IPS DF 19.7 (cell line): Measurements from ENCODE around the gene PBRM1.
A peak's percentile ranks its signal among the peaks of the same experiment; 100 is the strongest.
"Not testable (repeated sequence)": the region's sequence is repeated elsewhere in the genome, so short reads cannot be mapped to it uniquely, and the experiment has no call there.

ENCODE experiments used
- DNase-seq: peaks from one replicate; pipeline ENCODE4 v3.0.0-alpha.2; 2013; ENCODE audit warnings: low read depth, low spot score

The PBRM1 gene

DNA sequence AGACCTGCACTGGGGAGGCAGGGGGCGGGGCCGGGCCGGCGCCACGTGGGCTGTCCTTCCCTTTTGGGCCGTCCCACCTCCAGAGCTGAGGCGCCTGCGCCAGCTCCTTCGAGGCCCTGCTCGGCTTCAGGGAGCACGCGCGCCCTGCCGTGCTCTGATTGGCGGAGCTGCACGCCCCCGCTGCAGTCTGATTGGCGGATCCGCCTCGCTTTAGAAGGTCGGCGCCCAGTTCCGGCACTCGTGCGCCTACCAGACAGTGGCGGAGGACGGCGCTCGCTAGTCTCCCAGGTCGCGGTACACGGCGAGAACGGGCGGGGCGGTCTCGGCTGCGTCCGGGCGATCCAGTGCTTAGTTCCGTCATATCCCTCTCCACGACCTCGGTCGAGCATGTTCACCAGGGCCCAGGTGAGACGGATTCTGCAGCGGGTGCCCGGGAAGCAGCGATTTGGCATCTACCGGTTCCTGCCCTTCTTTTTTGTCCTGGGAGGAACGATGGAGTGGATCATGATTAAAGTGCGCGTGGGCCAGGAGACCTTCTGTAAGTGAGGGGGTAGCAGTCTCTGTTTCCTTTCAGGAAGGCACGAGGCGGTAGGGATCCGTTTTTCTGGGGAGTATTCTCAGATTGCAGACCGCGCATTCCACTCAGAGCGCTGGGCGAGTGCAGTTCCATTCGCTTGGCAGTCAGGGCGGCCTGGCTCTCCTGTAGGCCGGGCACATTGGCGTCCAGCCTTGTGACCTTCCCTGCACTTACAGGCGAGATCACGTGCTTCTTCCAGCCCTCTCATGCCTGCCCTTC, 149.1 kb downstream of the PBRM1 start, which contains the start of gene UQCC5:
Gene UQCC5 (plus strand): TSS at position 237 of the 796 bp plus-strand sequence. CDS start 151 bp downstream, at position 388.
- DNase-seq: peak; percentile 91

DNA sequence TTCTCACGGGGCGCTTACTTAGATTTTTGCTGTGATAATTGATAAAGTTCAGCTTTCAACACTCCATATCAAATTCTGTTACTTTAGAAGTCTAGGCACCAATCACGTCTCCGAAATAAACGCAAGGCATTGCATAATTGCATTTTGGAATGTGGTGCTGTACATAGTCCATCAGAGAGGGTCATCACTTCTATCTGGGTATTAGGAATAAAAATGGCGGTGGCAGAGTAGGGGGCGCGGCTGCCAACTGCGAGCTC, 149.7 kb downstream of the PBRM1 start:
- no peak for DNase-seq

DNA sequence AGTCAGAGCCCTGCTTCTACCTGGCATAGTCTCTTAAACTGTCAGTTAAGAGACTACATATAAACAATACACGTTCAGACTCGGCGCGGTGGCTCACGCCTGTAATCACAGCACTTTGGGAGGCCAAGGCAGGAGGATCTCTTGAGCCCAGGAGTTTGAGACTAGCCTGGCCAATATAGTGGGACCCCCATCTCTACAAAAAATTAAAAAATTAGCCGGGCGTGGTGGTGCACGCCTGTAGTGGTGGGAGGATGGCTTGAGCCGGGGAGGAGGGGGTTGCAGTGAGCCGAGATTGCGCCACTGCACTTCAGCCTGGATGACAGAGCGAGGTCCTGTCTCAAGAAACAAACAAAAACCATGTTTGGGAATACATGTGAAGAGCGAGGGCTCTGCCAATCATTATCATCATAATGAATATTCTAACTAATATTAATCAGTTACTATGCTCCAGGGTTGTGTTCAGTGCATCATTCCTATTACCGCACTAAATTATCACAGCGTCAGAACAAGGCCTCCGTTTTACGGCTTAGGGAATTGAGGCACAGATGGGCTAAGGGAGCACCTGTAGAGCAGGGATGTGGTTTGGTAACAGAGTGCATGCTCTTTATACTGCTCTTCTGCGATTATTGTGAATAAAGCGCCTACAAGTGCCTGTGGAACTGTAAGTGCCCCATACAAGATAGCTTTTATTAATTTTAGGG, 150.2 kb downstream of the PBRM1 start:
- no peak for DNase-seq

DNA sequence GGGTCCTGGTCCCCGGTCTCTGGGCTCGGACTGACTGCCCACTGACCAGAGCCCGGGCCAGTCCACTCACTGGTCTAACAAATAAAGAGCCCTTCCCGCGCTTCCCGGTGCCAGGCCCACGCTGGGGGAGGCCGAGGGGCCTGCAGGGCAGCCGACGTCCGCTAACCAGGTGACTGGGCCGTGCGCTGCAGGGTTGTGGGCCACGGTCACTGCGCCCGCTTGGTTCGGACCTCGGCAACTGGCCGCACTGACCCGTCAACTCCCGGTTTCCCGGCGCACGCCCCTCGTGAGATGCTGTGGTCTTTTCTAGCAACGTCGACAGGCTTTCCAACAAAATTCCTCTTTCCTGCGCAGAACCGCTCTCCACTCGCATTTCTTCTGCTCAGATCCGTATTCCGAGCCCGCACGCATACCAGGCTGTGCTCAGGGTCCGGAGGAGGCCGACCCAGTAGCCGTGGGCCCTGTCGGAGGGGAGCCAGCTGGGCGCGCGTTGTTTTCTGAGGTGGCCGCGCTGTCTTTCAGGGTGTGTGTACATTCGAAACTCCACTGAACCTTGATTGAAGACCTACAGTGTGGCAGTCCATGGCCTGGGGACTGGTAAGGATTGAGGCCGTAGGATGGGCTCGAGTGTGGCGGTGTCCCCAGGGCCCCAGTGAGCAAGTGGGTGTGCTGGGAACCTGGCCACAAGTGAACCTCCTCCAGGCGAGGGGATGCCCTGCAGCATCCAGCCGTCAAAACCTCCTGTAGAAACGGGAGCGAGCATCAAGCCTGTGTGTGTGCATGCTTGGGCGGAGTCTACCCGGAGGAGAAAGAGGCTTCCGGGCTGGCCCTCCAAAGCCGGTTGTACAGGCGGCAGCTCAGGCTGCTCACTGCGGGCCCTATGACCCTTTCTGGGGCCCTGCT, 151.2 kb downstream of the PBRM1 start:
- DNase-seq: no peak

DNA sequence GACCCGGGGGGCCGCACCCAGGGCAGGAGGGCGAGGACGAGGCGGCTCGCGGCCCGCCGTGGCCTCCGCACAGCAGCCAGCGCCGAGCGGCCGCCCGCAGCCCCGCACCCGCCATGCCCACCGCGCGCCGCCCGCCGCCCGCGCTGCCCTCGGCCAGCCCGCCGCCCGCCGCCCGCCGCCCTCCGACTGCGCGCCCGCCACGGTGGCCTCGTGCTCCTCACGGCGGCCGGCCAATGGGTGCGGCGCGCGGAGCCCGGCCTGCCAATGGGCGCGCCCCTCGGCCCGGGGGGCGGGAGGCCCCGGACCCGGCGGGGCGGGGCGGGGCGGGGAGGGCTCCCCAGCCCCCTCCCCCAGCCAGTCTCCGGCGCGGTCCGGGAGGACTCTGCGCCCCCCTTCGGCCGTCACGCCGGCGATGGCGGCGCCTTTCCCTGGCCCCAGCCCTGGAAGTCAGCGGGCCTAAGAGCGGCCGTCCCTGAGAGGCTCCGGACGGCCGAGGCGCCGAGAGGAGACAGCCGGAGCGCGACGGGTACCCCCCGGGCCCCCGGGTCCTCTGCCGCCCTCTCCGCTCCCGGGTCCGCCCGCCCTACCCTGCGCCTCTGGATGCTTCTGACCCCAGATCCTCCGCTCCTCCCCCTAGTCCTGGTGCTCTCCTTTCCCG, 152.0 kb downstream of the PBRM1 start, which contains the start of gene NT5DC2:
Gene NT5DC2 (minus strand): TSS at position 235 of the 658 bp plus-strand sequence. CDS start 120 bp downstream, at position 115.
- DNase-seq: no peak

DNA sequence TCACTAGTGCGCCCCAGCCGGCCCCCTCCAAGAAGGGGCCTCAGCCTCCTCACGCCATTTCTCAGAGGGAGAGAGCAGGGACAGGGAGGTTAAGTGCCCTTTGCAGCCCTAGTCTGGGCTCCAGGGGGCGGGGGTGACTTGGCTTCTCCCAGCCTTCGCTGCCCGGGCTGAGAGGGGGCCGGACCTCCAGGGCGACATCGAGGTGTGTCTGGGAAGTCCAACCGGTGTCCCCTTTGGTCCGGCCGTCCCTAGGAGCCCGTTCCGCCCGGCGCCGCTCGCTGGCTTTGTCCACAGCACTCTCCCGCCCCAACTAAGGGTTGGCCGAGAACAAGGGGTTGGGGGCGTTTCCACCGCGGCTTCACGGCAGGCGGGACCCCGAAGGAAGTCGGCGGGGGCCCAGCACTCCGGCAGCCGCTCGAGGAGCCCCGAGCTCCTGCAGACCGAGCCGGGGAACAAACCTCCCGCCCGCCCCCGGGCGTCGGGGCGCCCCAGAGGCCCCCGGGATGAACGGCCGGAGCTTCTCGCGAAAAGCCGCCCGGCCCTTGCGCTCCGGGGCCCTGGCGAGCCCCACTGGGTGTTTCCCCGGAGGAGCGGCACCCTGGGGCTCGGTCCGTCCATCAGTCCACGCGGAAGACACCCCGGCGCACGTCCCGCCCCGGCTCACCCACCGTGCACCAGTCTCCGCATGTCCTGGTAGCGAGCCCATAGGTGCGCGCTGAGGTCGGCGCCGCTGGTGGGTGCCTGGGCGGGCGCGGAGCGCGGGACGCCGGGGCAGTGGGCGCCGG, 152.7 kb downstream of the PBRM1 start:
- DNase-seq: no peak

DNA sequence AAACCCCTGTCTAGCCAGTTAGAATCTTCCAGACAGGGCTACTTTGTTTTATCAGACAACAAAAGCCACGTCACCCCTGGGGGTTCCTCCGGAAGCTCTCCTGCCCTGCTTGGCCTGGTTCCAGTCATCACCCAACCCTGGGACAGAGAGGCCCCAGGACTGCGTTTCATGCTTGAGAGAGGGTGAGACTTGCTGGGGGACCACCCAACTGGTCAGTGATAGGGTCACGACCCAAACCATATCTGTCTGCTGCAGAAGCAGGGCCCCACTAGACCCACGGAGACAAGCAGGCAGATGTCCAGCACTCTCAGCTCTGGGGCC, 153.2 kb downstream of the PBRM1 start:
- no peak for DNase-seq

DNA sequence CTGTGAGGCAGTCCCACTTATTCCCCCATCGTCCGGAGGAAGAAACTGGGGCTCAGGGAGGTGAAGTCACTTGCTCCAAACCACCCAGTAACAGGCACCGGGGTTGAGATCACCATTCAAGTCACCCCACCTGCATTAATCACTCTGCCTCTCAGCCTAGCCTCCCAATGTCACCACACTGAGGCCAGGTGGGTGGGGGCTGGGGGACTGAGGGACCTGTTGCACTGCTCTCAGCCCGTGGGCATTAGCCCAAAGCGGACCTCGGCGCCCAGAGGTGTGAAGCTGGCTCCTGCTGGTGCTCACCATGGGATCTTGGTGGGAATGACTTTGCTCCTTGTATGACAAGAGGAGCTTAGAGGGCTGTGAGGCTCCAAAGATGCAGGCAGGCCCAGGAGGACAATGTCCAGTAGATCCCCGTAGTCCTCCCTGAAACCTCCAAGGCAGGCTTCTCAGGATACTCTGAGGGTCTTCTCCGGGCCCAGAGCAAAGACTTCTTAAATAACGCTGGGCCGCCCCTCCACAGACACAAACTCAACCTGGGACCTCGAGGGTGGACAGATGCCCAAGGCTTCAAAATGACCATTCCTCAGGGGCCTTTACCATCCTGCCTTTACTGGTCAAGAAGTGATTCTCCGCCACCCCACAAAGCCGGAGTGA, 153.7 kb downstream of the PBRM1 start:
- no peak for DNase-seq

DNA sequence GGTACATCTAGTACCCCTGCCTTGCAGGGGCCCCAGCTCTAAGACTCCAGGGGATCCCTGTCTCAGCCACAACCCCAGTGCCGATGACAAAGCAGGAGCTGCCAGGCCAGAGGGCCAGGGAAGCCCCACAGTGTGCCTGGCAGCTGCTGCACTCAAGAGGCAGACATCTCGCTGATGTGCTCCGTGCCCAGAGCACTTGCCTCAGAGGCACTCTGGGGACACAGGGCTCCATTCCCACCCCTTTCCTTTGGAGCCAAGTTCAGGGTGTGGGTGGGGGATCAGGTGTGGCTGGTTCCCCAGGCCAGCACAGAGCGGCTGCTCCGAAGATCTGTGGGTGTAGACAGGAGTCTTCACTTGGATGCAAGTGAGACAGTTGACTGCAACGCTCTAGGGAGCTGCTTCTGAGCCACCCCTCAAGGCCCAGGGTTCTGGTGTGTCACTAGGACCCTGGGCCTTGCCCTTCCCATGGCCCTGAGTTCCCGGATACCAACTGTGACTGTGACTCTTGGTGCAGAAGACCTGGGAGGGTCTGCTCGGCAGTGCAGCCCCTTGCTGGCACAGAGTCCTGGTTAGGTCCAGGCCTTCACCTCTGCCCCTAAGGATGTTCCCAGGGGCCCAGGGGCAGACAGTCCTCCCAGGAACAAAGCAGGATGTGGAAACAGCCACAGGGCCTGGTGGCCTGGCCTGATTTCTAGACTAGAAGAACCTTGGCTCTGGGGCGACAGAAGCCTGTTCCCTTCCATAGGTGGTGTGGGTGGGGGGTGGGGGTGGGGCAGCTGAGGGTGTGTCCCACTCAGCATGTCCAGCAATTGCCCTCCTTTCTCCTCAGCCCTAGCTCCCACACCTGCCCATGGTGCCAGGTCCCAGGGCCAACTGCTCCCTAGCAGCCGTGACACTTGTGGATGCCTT, 154.5 kb downstream of the PBRM1 start:
- DNase-seq: no peak

DNA sequence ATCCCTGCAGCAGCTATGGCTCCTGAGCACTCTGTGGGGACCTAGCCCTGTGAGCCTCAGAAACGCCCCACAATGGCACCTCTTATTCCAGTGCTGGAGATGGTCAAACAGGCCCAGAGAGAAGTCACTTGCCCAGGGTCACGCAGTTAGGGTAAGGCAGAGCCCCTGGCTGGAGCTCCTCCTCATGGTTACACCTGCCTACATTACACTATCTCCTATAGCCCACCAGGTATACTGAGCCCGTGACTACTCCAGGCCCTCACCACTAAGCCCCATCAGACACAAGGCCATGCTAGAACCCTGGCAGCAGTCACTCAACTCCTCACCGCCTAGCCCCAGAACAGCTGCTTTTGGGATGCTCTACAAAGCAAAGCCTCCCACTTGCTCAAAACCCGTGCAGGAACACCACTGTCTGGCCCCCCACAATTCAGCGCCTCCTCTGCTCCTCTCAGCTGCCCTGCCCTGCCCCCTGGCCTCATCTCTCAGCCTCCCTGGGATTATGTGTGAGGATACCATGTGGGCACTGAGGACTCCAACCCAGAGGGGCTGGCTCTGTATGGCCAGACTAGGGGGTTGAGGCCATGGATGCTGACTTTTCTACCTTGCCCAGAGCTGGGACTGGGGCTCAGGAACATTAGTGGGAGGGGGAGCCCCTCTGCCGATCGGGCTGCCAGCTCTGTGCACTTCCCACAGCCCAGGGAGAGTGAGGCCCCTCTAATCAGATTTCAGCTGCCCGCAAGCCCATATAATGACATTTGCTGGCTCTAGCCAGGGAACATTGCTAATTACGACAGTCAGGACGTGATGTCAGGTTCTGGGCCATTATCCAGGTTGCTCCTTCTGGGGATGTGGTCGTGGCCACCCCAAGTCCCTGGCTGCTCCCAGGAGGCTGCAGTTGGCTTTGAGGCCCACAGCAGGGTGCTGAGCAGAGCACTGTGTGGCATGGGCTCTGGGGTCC, 156.1 kb downstream of the PBRM1 start:
- DNase-seq: no peak

DNA sequence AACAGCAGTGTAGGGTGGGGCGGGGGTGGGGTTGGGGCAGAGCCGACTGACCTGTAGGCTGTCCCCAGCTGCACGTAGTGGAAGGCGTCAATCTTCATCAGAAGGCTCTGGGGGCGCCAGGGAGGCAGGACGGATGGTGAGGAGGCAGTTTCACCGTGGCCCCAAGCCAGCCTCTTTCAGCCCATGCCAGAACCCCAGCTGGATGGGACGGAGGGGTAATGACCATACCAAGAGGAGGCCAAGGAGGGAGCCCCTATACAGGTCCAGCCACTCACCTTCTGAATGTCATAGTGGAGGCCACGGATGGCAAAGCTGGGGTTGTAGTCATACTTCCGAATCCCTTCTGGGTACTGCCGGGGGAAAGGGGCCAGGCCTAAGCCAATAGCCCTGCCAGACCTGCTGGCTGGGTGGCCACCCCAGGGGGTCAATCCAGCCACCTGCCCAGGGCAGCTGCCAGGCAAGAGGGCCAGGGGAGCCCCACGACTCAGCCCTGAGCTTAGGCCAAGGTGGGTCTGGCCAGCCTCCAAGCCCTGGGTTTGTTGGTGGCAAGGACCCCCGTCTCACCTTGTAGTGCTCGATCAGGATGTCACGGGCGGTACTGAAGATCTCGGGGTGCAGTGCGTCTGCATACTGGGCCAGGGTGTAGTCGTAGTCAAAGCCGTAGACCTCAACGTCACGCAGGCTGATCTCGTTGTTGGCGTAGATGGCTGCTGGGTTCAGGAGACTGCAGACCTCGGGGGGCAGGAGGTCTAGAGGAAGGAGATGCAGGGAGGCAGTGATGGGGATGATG, 156.9 kb downstream of the PBRM1 start:
- no peak for DNase-seq

DNA sequence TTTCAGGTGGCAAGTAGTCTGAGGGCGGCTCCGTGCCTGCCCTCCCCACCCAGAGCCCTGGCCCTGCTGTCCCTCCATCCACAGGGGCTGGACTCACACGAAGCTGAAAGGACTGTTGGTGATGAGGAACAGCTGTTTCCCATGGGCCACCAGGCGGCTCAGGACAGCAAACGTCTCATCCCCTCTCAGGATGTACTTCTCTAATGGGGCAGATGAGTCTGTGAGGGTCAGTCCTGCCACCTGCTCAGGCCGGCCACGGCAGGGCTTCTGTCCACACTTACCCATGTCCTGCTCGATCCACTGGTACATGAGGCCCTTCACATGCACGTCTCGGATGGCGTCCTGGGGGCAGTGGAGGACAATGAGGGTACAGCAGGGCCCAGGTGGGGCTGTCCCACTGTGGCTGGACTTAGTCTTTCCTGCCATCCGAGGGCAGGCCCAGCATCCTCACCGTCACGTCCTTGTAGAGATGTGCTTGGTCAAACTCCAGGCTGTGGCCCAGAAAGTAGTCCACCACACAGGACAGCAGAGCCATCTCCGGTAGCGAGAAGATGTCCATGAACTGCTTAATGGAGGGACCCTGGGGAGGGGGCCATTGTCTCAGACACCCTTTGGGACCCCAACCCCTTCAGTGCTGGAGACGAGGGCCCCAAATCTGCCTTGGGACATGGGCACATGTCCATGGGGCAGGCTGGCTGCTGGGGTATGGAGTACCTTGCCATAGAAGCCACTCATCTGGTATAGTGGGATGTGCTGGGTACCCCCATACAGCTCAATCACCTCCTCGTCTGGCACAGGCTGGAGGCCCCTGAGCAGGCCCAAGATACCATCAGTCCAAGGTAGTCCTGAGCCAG, 157.8 kb downstream of the PBRM1 start:
- DNase-seq: no peak

DNA sequence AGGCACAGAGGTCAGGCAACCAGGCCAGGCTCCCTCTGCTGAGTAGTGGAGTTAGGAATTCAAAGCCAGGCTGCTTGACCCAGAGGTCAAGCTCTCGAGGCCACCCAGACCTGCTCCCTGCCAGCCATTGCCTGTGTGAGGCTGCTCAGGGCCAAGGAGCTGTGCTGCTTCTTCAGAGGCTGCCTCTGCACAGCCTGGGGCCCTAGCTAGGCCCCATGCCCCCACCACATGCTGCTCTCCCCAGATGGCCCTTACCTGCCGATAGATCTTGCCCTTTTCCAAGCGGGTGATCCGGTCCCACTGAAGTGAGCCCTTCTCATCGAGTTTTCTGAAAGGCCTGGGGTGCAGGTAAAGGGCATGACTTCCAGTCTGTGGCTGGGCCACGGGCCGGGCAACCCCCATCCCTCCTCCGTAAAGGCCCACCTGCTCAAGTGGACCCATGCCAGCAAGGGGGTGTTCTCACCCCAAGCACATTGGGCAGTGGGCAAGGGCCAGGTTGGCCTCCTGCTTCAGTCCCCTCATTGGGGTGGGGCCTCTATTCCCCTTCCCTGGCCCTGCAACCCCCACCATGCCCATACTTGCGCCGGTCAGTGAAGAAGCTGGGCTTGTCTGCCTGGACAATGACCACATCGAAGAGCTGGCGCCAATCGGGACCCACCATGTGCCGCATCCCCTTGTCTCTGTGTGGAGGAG, 158.5 kb downstream of the PBRM1 start:
- no peak for DNase-seq

DNA sequence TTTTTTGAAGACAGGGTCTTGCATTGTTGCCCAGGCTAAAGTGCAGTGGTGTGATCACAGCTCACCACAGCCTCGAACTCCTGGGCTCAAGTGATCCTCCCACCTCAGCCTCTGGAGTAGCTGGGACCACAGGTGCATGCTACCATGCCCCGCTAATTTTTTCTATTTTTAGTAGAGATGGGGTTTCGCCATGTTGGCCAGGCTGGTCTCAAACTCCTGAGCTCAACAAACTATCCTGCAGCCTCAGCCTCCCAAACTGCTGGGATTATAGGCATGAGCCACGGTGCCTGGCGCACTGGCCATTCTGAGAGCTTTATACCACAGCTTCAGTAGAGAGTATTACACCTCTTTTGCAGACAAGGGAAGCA, 159.1 kb downstream of the PBRM1 start:
- not testable (repeated sequence) for DNase-seq

DNA sequence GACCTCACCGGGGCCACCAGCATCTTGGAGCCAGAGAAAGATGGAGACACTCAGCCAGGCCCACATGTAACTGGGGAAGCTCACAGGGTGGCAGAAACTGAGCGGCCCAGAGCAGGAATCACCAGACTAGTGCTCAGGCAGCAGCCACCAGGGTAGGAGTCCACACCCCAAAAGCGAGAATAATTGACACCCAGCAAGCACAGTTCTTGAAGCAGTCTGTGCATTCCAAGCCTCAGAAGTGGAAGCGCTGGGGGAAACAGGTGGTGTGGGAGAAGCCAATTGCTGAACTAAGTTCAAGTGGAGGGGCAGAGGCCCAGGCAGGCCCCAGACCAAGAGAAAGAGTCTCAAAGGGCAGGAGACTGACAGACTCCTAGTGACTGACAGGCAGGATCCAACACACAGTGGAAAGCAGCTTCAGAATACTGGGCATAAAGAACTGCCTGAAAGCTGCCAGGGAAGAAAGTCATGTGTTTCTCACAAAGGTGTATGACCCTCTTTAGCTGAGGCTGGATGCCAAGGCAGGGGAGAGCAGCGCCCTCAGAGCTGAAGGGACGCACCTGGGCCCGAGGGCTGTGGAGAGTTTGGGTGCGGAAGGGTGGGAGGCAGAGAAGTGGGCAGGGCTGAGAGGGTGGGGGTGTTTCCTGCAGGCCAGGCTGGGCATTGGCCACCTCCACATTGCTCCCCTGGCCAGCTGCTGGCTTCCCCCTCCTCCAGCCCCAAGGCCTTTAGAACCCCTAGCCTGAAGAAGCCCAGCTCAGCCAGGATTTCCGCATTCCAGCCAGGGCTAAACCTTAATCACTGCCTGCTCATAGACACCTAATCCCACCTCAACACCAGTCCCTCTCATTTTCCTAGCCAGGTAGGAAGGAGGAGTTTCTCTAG, 159.8 kb downstream of the PBRM1 start:
- DNase-seq: no peak
